GM19438 (cell line): ENCODE data around the gene DCX.

Experiments
- ATAC-seq: cut with Tn5 transposase; IDR thresholded peaks from one replicate; pipeline ENCODE4 v1.9.1; 2021; ENCODE audit warnings: low read depth; ENCODE audit not compliant: unreplicated experiment

Gene DCX

GRCh38 chrX:111411983-111412382 lies at the start of gene DCX:
Gene DCX, minus strand, starts transcription at chrX:111412192. Its CDS starts 1,794 bp downstream, at chrX:111410398.
- no peak for ATAC-seq

GRCh38 chrX:111460607-111461006 lies 48.6 kb upstream of the DCX start:
- ATAC-seq: no peak

GRCh38 chrX:111447298-111447697 lies 35.3 kb upstream of the DCX start:
- no peak for ATAC-seq

GRCh38 chrX:111445485-111445884 lies 33.5 kb upstream of the DCX start:
- ATAC-seq: no peak

GRCh38 chrX:111444881-111445280 lies 32.9 kb upstream of the DCX start:
- no peak for ATAC-seq

GRCh38 chrX:111443946-111444345 lies 32.0 kb upstream of the DCX start:
- ATAC-seq: no peak

GRCh38 chrX:111442791-111443190 lies 30.8 kb upstream of the DCX start:
- no peak for ATAC-seq

- no peak for ATAC-seq
These were observed 23.5 kb upstream of the DCX start for GRCh38 chrX:111435469-111435868.

- no peak for ATAC-seq
These were observed 19.0 kb upstream of the DCX start for GRCh38 chrX:111431001-111431400.

- ATAC-seq: no peak
These were observed 435 bp downstream of the DCX start for GRCh38 chrX:111411557-111411956.

GRCh38 chrX:111410590-111411078 lies 1.4 kb downstream of the DCX start:
- ATAC-seq: no peak

- no peak for ATAC-seq
These were observed 2.7 kb downstream of the DCX start for GRCh38 chrX:111409326-111409725.

GRCh38 chrX:111407948-111408347 lies 4.0 kb downstream of the DCX start:
- ATAC-seq: no peak

GRCh38 chrX:111402344-111402743 lies 9.6 kb downstream of the DCX start:
- ATAC-seq: no peak

- ATAC-seq: no peak
These were observed 16.8 kb downstream of the DCX start for GRCh38 chrX:111395149-111395548.

GRCh38 chrX:111394569-111394968 lies 17.4 kb downstream of the DCX start:
- ATAC-seq: no peak

- ATAC-seq: no peak
These were observed 24.4 kb downstream of the DCX start for GRCh38 chrX:111387470-111388070.

- no peak for ATAC-seq
These were observed 25.3 kb downstream of the DCX start for GRCh38 chrX:111386615-111387233.

GRCh38 chrX:111386077-111386476 lies 25.9 kb downstream of the DCX start:
- ATAC-seq: no peak

- ATAC-seq: no peak
These were observed 29.7 kb downstream of the DCX start for GRCh38 chrX:111382277-111382676.

GRCh38 chrX:111376897-111377578 lies 35.0 kb downstream of the DCX start:
- no peak for ATAC-seq

- ATAC-seq: no peak
These were observed 35.5 kb downstream of the DCX start for GRCh38 chrX:111376486-111376885.
